NCI-H446 treated with DMSO at 0.1 percent for 48 hours (cell line): ENCODE results near the gene TRAPPC13.

ENCODE experiments used
- DNase-seq: peaks from one replicate; lab custom pipeline; 2025; lab: John Stamatoyannopoulos, UW

TRAPPC13 gene

DNA sequence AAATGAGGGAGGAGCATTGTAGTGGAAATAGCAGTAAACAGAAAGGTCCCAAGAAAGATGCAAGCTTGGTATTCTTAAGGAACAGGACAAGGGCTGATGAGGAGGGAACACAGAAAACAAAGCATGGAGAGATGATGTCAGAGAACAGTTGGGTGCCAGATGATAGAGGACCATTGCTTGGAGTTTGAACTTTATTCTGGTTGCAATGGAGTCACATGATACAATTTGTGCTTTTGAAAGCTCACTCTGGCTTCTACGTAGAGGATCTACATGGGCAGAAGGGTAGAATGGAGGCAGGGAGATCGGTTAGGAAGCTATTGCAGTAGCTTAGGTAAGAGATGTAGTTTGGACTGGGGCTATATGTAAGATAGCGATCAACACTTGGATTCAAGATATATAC, 57.3 kb downstream of the TRAPPC13 start:
- DNase-seq = no peak

- DNase-seq = no peak
These were observed 68.3 kb downstream of the TRAPPC13 start for GRCh38 chr5:65693121-65693520.

GRCh38 chr5:65695162-65695755, 70.4 kb downstream of the TRAPPC13 start:
- no peak for DNase-seq

- no peak for DNase-seq
These were observed 71.1 kb downstream of the TRAPPC13 start for GRCh38 chr5:65695896-65696295.

DNA sequence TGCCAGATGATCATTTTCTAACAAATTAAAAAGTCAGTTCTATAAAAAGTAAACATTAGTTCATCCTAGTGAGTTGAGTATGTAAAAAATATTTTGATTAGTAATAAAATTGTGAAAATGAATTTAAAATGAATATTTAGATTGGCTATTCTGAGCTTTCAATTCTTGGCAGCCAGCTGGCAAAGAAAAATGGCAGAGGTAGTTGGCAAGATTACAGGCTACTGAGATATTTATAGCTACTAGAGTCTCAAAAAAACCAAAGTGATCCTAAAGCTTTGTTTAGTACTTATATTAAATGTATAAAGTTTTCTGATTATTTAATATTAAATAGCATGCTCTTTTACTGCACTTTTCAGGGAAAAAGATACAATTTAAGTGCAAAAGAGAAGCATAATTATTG, 72.1 kb downstream of the TRAPPC13 start:
- DNase-seq = peak; percentile 34

- DNase-seq = no peak
These were observed 74.5 kb downstream of the TRAPPC13 start for GRCh38 chr5:65699338-65699737.

DNA sequence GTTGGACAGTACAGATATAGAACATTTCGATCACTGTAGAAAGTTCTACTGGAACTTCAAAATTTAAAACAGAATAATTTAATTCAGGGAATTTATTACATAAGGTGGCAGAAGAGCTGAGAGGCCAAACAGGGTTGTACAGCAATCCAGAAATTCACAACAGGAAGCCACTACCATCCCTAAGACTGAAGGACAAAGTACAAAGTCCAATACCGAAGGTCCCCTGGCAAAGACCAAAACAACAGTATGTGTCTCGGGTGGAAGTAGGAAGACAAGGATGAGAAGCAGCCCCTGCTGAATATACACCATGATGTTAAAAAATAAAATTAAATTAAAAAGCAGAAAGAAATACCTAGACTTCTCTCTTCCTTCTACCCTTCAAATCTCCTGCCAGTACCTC, 77.2 kb downstream of the TRAPPC13 start:
- DNase-seq = no peak

DNA sequence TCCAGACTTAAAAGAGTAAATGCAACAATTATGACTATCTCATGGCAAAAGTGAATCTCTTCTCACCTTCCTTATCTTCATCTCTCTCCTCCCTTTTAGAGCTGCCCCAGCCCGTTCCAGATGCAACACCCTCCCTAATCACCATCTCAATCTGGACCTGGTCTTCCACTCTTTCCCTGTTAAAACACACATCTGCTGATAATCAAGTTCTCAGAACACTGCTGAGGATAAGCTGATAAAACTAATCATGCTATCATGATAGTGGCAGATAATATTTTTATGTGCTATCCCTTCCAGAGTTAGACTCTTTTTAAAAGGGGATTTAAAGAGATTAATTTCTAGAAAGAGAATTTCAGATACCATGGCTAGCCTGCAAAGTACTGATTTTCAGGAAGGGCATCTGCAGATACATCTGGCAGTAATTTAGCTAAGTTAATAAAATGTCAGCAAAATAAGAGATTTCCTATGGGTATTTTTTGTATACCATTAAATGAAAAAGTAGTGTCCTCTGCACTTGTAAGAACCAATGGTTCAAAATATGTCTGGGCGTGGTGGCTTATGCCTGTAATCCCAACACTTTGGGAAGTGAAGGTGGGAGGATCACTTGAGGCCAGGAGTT, 79.9 kb downstream of the TRAPPC13 start:
- DNase-seq = no peak

DNA sequence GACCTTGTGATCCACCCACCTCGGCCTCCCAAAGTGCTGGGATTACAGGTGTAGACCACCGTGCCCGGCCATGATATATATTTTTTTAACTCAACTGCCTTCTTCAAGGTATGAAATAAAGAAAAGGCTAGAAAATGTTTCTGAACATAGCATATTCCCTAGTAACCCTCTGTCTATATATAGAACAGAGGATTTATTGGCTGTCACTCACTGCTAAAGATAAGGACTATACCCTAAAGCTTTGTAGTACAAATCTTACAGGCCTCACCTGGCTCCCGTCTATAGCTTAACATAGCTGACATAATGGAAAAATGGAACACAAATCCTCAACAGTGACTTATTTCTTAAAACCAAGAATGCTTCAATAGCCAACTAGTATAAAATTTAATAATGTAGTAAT, 82.8 kb downstream of the TRAPPC13 start:
- DNase-seq = no peak

DNA sequence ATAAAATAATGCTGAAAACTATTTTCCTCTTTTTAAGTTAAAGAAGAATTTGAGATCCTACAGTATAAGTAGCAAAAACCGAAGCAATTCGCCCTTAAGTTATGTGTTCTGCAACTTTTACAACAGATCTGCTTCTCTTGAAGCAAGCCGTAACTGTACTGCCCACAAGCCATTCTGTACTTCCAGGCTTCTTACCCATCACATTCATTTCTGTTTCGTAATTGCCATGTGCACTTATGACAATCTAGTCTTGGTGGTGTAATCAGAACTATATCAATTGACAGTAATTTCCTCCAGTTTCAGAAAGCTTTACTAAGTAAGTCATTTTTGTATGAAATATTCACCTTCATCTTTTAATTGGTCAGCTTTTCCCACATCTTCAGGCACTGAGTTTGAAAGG, 83.3 kb downstream of the TRAPPC13 start:
- DNase-seq = no peak
